ENCODE data around the gene CHRNA7.
A peak's percentile ranks its signal among the peaks of the same experiment; 100 is the strongest.

Gene CHRNA7

DNA sequence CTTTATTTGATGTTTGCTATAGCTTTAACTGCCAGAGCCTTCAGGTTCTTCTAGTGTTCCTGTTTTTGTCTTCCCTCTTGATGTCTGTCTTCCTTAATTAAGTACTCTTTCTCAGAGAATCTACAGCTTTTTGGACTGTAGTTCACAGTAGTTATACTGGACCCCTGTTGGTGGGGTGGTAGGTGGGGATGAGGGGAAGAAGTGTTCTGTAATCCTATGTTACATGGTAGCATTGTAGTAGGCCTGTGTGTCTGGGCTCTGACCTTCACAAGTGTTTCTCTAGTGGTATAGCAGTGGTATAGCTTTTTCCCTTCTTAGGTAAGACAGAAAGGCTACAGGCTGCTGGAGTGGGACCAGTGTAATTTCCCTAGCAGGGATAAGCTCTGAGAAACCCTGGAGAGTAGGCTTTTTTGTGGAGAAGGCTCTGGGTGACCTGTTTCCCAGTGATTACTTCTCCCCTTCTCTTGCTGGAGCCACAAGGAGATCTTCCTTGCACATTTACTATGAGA is 59.6 kb downstream of the CHRNA7 start:
- TF ChIP-seq, protein P1, sequence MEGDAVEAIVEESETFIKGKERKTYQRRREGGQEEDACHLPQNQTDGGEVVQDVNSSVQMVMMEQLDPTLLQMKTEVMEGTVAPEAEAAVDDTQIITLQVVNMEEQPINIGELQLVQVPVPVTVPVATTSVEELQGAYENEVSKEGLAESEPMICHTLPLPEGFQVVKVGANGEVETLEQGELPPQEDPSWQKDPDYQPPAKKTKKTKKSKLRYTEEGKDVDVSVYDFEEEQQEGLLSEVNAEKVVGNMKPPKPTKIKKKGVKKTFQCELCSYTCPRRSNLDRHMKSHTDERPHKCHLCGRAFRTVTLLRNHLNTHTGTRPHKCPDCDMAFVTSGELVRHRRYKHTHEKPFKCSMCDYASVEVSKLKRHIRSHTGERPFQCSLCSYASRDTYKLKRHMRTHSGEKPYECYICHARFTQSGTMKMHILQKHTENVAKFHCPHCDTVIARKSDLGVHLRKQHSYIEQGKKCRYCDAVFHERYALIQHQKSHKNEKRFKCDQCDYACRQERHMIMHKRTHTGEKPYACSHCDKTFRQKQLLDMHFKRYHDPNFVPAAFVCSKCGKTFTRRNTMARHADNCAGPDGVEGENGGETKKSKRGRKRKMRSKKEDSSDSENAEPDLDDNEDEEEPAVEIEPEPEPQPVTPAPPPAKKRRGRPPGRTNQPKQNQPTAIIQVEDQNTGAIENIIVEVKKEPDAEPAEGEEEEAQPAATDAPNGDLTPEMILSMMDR (IDR thresholded peaks at IDR 0.05) = no peak
- H3K4me3 Mint-ChIP-seq = no peak overlapping the region
- no peak overlapping the region for H3K27ac Mint-ChIP-seq
- H3K27me3 Mint-ChIP-seq (ENCODE audit: low read depth, poor library complexity) = peaks cover 4% of the 10 kb centered on the region
- H3K9me3 Mint-ChIP-seq = peaks cover 20% of the 10 kb centered on the region
- no peak for DNase-seq
- H3K36me3 Mint-ChIP-seq (ENCODE audit: low read depth) = peaks cover 10% of the 10 kb centered on the region
- no peaks in the 10 kb centered on the region for H3K4me1 Mint-ChIP-seq

DNA sequence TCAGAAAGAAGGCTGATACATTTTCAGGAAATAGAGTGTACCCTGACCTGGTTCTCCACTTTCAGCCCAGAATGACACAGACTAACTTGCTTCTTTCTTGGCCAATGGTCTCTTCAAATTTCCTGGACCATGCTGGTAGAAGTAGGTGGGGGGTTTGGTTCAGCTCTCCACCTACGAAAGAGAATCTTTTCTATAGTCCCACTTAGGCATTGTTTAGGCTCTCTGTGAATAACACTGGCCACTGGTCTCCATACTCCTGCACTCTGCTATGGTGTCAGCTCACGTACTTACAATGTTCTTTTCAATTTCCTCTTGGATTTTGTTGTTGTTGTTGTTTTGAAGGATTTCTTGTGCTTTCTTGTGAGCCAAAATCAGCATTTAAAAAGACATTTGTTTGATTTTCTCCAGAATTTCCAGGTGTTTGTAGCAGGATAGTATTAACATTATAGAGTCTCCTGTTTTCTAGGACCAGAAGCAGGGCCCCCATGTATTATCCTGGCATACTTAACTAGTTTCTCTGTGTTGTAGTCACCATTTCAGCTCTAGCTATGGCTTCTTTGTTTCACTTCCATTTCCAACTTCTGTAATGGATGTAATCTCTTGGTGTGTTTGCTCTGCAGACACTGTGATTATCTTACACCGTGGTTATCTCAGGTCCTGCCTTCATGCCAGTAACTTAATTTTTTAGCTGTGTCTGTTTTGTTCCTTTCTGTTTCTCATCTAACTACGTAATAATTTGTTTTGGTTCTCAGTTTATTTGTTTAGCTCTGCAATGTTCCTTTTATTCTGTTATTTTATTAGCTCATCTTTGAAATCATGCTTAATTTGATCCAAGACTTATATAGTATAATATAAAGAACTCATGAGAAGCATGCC is 61.4 kb downstream of the CHRNA7 start:
- TF ChIP-seq, protein P1 (IDR thresholded peaks at IDR 0.05) = no peak
- Mint-ChIP-seq H3K36me3 (ENCODE audit: low read depth) (peaks cover 10% of the 10 kb centered on the region), H3K4me3 (no peak overlapping the region), H3K4me1 (peaks cover 4% of the 10 kb centered on the region), H3K27me3 (ENCODE audit: low read depth, poor library complexity) (peaks cover 4% of the 10 kb centered on the region), H3K27ac (no peak overlapping the region), H3K9me3 (peaks cover 20% of the 10 kb centered on the region)
- DNase-seq = no peak

DNA sequence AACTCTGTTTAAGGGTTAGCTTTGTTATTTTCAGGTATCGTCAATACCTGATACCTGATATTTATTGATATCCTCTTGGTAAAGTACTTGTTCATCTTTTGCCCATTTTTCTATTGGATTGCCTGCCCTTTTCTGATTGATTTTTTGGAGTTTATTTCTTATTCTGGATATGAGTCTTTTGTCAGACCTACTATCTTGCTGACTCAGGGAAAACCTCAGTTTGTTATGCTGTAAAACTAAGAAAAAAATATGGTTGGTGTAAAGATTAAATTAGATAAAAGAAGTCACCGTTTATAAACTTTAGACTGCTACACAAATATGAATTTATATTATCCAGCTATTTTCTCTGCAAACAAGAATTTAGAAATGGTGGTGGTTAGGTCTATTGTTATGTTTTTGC is 65.9 kb downstream of the CHRNA7 start:
- DNase-seq = no peak
- peaks cover 27% of the 10 kb centered on the region for H3K4me1 Mint-ChIP-seq
- TF ChIP-seq, protein P1 (IDR thresholded peaks at IDR 0.05) = no peak
- H3K9me3 Mint-ChIP-seq = no peaks in the 10 kb centered on the region
- H3K27me3 Mint-ChIP-seq (ENCODE audit: low read depth, poor library complexity) = peaks cover 12% of the 10 kb centered on the region
- no peak overlapping the region for H3K4me3 Mint-ChIP-seq
- no peak overlapping the region for H3K27ac Mint-ChIP-seq
- no peaks in the 10 kb centered on the region for H3K36me3 Mint-ChIP-seq (ENCODE audit: low read depth)

DNA sequence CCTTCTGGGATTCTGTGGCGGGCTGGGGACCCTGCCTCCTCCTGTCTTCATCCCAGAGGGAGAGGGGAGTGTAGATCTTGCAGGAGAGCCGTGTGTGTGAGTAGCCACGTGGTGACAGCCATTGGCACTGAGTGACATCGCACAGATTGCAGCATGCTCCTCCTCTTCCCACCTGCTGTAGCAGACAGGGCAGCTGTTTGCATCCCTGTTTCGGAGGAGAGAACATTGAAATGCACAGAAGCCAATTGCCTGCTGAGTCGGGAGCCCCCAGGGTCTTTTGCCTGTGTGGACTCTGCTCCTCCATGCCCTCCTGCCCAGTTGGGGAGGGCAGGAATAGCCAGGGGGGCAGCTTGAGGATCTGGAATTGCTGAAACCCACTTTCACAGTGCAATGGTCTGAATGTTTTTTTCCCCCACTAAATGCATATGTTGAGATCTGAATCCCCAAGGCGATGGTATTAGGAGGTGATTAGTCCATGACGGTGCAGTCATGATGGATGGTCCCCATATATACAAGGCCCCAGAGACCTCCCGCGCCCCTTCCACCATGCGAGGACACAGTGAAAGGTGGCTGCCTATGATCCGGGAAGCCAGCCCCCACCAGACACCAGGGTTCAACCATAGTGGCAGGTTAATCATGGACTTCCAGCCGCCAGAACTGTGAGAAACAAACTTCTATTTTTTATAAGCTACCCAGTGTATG is 66.8 kb downstream of the CHRNA7 start:
- no peaks in the 10 kb centered on the region for H3K36me3 Mint-ChIP-seq (ENCODE audit: low read depth)

DNA sequence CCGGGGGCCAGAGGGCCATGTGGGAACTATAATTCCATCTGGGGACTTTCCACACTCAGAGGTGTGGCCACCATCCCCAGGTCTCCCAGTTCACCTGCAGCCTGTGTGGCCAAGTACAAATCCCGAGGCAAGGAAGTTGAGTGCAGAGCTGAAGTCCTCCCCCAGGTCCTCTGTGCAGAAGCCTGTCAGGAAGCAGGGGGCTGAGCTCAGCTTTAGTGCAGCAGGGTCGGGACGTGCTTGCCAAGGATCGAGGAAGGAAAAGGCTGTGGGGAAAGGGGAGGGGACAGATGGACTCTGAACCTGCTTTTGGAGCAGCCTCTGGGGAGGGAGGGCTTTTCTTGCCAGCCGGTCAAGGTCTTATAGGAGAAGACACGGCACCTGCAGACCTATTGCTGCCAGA is 67.7 kb downstream of the CHRNA7 start:
- Mint-ChIP-seq H3K36me3 (ENCODE audit: low read depth) (peaks cover 5% of the 10 kb centered on the region), H3K4me3 (peak overlapping the region; percentile 10), H3K27ac (no peak overlapping the region), H3K27me3 (ENCODE audit: low read depth, poor library complexity) (peaks cover 12% of the 10 kb centered on the region), H3K9me3 (no peaks in the 10 kb centered on the region), H3K4me1 (peaks cover 27% of the 10 kb centered on the region)
- no peak for DNase-seq
- TF ChIP-seq, protein P1 (IDR thresholded peaks at IDR 0.05) = no peak

More for the DNA sequence above, 66.8 kb downstream of the CHRNA7 start:
- Mint-ChIP-seq H3K27ac (no peak overlapping the region), H3K9me3 (no peaks in the 10 kb centered on the region), H3K27me3 (ENCODE audit: low read depth, poor library complexity) (peaks cover 12% of the 10 kb centered on the region), H3K4me3 (no peak overlapping the region), H3K4me1 (peaks cover 27% of the 10 kb centered on the region)
- TF ChIP-seq, protein P1 (IDR thresholded peaks at IDR 0.05) = no peak
- DNase-seq = no peak

Measured in nephron progenitor cell (in vitro differentiated cells).